Renal cortical epithelial cell (primary cell): ENCODE results near the gene LRRC8D. TPM values are rescaled to one million over a fixed set of nuclear protein-coding genes. Genes with fewer than 3 reads are reported as not detected.

Experiments
- DNase-seq: peaks from one replicate; pipeline ENCODE4 v3.0.0-alpha.2; 2011; ENCODE audit warnings: low read depth
- total RNA-seq: library from RNA; depleted of rRNA; stranded (reverse); fragments of >200 nt; gene quantifications from 2 replicates; pipeline ENCODE4 v1.2.3, GENCODE V29; 2014

Gene LRRC8D
- total RNA-seq, 1 donor from 2014 or later, result 43.8 TPM

DNA sequence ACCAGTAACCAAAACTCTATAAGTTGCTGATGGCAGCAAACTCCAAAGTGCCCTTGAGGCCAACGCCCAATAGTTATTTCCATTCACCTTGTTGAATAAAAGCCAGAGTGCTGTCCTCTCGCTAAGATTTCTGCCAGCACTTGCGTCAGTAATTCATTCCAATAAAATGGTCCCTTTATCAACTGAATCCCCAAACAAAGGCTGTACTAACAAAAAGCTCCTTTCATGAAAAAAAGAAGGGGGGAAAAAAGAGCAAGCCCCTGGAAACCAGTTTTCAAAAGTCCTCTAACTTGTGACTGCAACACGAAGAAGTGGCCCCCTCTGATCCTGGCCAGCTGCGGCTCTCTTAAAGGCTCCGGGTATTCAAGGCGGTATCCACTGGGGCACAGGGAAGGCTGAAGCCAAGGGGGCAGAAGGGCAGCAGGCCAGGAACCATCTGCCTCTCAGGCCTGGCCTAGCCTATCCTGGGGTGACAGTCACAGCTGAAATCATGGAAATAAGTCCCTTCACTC, 118.3 kb downstream of the LRRC8D start:
- DNase-seq, result no peak

GRCh38 chr1:89939693-89940438, 119.0 kb downstream of the LRRC8D start:
- DNase-seq, result no peak

DNA sequence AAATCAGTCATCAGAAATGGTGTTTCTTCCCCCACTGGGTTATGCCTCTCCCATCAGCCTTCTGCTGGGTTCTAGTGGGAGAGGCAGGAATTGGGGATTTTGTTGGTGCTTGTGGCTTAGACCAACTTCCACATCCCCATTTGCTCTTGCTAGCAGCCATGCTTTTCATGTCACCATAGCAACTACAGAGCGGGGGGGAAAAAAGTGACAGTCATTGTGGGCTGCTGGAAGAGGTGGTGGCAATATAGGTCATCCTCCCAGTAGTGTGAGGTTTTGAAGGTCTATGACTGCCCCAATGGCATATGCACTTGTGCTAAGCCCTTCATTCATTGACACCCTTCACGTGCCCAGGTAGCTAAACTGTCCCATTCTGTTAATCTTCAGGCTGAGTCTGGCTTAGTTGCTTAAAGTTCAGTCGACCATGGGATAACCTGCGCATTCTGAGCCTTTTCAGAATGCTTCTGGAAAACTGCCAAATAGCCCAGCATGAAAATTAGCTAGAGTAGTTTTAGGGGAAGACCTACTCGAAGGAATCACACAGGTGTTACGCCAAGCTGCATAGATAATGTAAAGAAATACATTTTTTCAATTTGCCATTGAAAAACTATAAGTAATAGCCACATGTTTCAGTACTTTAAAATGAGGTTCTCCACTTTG, 120.4 kb downstream of the LRRC8D start:
- no peak for DNase-seq

- DNase-seq, result no peak
These were observed 121.2 kb downstream of the LRRC8D start for GRCh38 chr1:89942014-89942413.

DNA sequence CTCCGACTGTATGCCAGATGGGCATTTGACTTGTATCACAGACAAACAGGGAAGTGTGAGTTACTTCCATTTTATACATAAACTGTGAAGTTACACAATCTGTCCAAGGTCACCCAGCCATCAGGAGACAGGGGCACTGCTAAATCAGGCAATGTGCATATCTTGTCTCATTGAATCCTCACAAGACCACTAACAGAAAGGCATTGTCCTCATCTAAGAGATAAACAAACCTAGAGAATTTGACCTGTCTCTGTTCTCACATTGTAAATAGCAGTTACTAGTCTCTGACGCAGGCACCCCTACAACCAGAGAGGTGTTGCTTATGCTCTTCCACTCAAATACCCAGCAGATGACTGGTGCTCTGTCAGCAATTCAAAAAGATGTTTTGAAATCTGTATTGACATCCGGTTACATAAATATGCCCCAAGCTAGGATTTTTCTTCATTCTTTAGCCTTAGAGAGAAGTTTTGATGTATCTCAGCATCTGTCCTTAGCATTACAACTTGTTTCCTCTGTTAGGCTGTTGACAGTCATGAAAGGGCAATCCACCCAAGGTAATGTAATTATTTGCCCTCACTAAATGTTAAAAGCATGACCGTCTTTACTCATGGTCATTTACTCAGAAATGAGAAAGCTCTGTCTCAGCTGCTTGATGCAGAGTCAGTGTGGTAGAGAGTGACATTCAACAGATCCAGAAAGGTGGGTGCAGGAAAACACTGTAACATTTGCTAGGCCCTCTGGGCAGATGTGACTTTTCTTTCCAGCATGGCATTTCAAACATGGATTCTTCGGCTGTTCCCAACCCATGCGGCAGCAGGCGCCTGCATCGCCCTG, 122.2 kb downstream of the LRRC8D start:
- DNase-seq, result no peak

- no peak for DNase-seq
These were observed 123.3 kb downstream of the LRRC8D start for GRCh38 chr1:89943846-89944781.

GRCh38 chr1:89945852-89946476, 125.1 kb downstream of the LRRC8D start:
- DNase-seq, result peak; percentile 69

DNA sequence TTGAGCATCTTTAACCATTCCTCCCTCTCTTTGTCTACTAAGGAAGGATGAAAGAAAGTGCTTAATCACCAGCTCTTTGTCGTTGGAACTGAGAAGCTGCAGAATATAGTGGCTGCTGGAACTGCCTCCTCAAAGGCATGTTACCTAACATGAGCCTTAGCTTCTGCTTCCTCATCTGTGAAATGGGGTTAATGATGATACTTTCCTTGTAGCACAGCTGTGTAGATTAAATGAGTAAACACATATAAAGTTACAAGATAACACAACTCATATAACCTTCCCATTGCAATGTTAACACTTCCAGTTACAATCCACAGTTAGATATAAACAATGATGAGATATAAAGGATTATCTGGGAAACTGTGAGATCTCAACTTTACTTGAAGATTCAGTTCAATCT, 125.7 kb downstream of the LRRC8D start:
- no peak for DNase-seq

- no peak for DNase-seq
These were observed 128.0 kb downstream of the LRRC8D start for GRCh38 chr1:89948722-89949345.

- DNase-seq, result peak; percentile 54
These were observed 129.3 kb downstream of the LRRC8D start for GRCh38 chr1:89949991-89950624.

DNA sequence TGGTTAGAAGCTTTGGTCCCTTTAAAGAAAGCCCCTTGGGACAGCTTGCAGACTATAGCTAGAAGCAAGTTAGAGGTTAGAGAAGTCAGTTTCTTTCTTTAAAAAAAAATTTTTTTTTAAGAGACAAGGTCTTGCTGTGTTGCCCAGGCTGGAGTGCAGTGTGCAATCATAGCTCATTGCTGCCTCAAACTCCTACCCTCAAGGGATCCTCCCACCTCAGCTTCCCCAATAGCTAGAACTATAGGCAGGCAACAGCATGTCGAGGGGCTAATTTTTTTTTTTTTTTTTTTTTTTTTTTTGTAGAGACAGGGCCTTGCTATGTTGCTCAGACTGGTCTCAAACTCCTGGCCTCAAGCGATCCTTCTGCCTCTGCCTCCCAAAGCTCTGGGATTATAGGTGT, 129.9 kb downstream of the LRRC8D start:
- no peak for DNase-seq

DNA sequence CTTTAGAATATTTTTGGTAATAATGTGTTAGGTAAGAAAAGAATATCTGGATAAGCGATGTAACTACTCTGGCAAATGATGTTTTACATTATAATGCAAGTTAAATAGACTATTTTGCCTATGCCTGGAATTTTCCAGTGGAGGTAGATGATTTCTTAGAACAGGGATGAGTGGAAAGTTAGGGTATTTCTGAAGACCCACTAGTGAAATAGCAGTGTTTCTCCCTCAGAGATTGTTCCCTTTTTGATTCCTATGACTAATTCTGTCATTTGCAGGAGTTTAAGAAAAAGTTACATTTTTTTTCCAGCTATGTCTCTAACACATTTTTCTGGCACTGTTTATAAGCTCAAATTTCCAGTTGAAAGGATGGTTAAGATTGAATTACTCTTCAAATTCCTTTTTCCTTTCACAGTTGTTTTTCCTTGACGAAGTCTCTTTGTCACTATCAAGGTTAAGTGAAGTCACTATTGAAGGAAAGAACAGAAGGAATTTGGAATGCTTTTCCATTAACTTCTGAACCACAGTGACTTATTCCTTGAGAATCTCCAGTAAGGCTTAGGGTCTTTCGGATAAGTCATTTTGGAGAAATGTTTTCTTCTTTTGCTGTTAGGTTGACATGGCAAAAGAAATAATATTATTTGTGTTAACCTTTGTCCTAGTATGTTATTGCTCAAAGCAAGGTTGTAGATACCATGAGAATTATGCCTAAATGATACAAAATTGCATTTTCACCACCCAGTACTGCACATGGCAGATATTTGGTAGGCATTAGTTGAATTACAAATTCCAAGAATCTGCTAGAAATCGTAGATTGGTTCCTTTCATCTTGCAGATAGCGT, 131.2 kb downstream of the LRRC8D start:
- peak; percentile 95 for DNase-seq

GRCh38 chr1:89952605-89953130, 131.8 kb downstream of the LRRC8D start:
- DNase-seq, result no peak

DNA sequence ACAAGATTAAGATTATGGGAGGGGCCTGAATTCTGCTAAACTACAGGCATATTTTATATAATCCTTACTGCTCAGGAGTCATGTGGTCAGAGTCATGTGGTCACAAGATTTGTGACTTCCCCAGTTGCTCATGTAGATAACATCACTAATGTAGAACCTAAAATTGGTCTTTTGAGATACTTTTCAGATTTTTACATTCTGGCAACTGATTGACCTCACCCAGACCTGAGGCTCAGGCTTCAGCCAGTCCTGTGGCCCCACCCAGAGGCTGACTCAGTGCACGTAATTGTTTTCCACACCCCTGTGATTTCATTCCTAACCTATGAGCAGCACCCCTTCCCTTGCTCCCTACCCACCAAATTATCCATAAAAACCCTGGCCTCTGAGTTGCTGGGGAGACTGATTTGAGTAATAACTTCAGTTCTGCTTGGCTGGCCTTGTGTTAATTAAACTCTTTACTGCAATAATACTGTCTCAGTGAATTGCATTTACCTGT, 132.3 kb downstream of the LRRC8D start:
- DNase-seq, result peak; percentile 98

GRCh38 chr1:89953929-89954328, 133.1 kb downstream of the LRRC8D start:
- no peak for DNase-seq

DNA sequence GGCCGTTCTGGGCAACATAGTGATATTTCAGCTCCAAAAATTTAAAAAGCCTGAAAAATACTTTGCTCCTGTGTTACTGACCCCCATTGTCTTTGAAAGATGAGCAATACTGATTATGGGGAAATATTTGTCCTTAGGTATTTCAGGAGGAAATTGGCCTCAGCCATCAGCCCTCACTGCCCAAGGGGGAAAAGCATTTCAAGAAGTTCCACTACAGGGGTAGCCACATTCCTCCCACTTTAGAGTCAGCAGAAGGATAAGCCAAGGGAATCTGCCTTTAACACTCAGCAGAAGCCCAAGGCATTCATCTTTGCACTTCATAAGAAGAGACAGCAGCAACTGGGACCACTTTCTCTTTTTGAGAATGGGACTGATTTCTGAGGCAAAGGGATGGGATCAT, 133.6 kb downstream of the LRRC8D start:
- no peak for DNase-seq

DNA sequence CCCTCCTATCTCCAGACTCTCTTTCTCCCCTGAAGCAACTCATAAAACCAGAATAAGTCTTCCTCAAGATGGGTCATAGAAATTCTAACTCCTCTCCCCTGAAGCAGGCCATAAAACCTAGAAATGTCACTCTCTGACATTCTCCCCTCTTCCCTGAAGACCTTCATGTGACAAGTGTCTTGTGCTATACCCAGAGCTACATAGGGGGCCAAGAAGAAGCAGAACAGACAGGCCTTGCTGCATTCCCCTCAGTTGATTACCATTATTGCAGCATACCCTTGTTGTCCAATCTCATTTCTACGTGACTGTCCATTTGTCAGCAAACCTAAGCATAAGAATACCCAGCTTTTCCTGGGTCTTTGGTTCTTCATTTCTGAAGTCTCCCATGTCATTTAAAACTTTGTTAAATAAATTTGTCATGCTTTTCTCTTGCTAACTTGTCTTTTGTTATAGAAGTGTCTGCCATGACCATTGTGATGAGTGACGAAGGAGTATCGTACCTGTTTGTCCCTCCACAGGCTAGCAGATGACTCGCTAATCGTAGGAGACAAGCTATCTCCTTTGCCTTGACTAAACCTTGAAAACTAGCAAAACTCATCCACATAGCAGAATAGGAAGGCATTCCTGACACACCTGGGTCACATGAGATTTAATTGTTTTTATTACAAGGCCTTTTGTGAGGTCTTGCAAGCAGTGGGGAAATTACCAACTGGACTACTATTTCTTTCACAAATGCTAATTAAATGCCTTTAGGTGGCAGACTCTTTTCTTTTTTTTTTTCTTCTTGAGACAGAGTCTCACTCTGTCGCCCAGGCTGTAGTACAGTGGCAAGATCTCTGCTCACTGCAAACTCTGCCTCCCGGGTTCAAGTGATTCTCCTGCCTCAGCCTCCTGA, 134.7 kb downstream of the LRRC8D start:
- peak; percentile 68 for DNase-seq
